Naive thymus-derived CD4-positive, alpha-beta T cell (primary cell): ENCODE results near the gene PPP2R5B. TPM values are rescaled to one million over a fixed set of nuclear protein-coding genes. Genes with fewer than 3 reads are reported as not detected.

Source experiments
- ATAC-seq: fragments of 150-1000 bp; cut with Tn5 transposase; 2 replicates; pipeline ENCODE4 v1.10.0; 2021; ENCODE audit warnings: mild to moderate bottlenecking, moderate library complexity
- CTCF ChIA-PET: fragments of 350-600 bp; sonication (Branson Sonifier 250); formaldehyde crosslinking; loops from one replicate; lab custom pipeline; 2021; ENCODE audit warnings: antibody characterized with exemption; lab: Charles Lee
- POLR2A ChIA-PET: fragments of 350-600 bp; sonication (Branson Sonifier 250); formaldehyde crosslinking; loops from one replicate; lab custom pipeline; 2021; ENCODE audit warnings: antibody characterized with exemption, inconsistent platforms; lab: Charles Lee
- DNase-seq, 9 donors: peaks; one replicate each; pipeline versions ENCODE4 v3.0.0 to v3.0.0-alpha.2; 2020 to 2022; ENCODE audit warnings: mixed read lengths in 1 of 9
- H3K27ac ChIP-seq: one replicate; pipeline ENCODE4 v1.7.0; 2013; ENCODE audit warnings: mild to moderate bottlenecking, low read depth, low read length, moderate library complexity
- H3K27me3 ChIP-seq, 2 donors: one replicate each; pipeline ENCODE4 v1.7.0; 2013; ENCODE audit warnings: low read length in 2 of 2, mild to moderate bottlenecking in 2 of 2, moderate library complexity in 2 of 2; ENCODE audit not compliant: control insufficient read depth in 2 of 2, insufficient read depth in 2 of 2
- H3K36me3 ChIP-seq, 3 experiments: 1 replicate in 2 of 3; 2 replicates in 1 of 3; pipeline ENCODE4 v1.7.0; 2013; ENCODE audit warnings: low read length in 3 of 3, mild to moderate bottlenecking in 3 of 3, moderate library complexity in 1 of 3; ENCODE audit not compliant: insufficient read depth in 3 of 3, control insufficient read depth in 2 of 3
- H3K4me1 ChIP-seq, 2 donors: one replicate each; pipeline ENCODE4 v1.7.0; 2013; ENCODE audit warnings: low read length in 2 of 2, mild to moderate bottlenecking in 2 of 2, moderate library complexity in 1 of 2; ENCODE audit not compliant: control insufficient read depth in 2 of 2, insufficient read depth in 2 of 2
- H3K4me3 ChIP-seq: 2 replicates; pipeline ENCODE4 v1.7.0; 2013; ENCODE audit warnings: mild to moderate bottlenecking, low read length
- H3K9me3 ChIP-seq, 3 experiments: 1 replicate in 2 of 3; 2 replicates in 1 of 3; pipeline ENCODE4 v1.7.0; 2013; ENCODE audit warnings: low read length in 3 of 3; ENCODE audit not compliant: control insufficient read depth in 2 of 3
- H3K27ac Mint-ChIP-seq, 9 donors: one replicate each; pipeline ENCODE4 v1.8.0; 2020 to 2022; ENCODE audit warnings: mixed read lengths in 9 of 9, mild to moderate bottlenecking in 8 of 9, moderate library complexity in 5 of 9, inconsistent platforms in 2 of 9
- H3K27me3 Mint-ChIP-seq, 5 donors: one replicate each; pipeline ENCODE4 v1.8.0; 2021 to 2022; ENCODE audit warnings: mixed read lengths in 5 of 5, mild to moderate bottlenecking in 1 of 5
- H3K36me3 Mint-ChIP-seq, 5 donors: one replicate each; pipeline ENCODE4 v1.8.0; 2020 to 2022; ENCODE audit warnings: mixed read lengths in 5 of 5, mild to moderate bottlenecking in 3 of 5, inconsistent platforms in 1 of 5
- H3K4me1 Mint-ChIP-seq, 7 donors: one replicate each; pipeline ENCODE4 v1.8.0; 2020 to 2022; ENCODE audit warnings: mixed read lengths in 7 of 7, mild to moderate bottlenecking in 3 of 7, inconsistent platforms in 1 of 7
- H3K4me3 Mint-ChIP-seq, 10 donors: one replicate each; pipeline ENCODE4 v1.8.0; 2020 to 2022; ENCODE audit warnings: mild to moderate bottlenecking in 10 of 10, mixed read lengths in 10 of 10, moderate library complexity in 6 of 10, inconsistent platforms in 2 of 10
- H3K9me3 Mint-ChIP-seq, 11 donors: one replicate each; pipeline ENCODE4 v1.8.0; 2020 to 2022; ENCODE audit warnings: mixed read lengths in 11 of 11, mild to moderate bottlenecking in 4 of 11, inconsistent platforms in 1 of 11, moderate library complexity in 1 of 11
- intact Hi-C, 2 donors: fragments of 100-400 bp; cut with micrococcal nuclease; formaldehyde crosslinking; loops; one replicate each; pipeline ENCODE4 v1.15.1; 2023
- polyA plus RNA-seq, 2 donors: library from polyadenylated mRNA; unstranded; fragments of 300-500 nt; fragmentation: Illumina TruSeq; gene quantifications; one replicate each; pipeline ENCODE4 v1.2.3, GENCODE V29; 2021
- total RNA-seq, 6 experiments: library from RNA in 5 of 6; stranded (reverse) in 5 of 6; gene quantifications; 1 replicate in 5 of 6; 2 replicates in 1 of 6; pipeline ENCODE4 v1.2.3 and lab custom pipeline; 2021 to 2026

Gene PPP2R5B
- total and polyA plus RNA-seq, 7 experiments from 2014 or later: 4.5 to 19.1 (median 13.1) TPM

GRCh38 chr11:64880240-64881001, 44.1 kb upstream of the PPP2R5B start:
- Mint-ChIP-seq H3K9me3 (peaks cover 0 to 3% (median 0%) of the 10 kb centered on the region in 11 donors), H3K4me3 (peak overlapping the region; percentile 90 to 99 (median 97)), H3K27me3 (no peaks in the 10 kb centered on the region), H3K4me1 (peaks cover 43 to 58% (median 52%) of the 10 kb centered on the region in 7 donors), H3K27ac (peak overlapping the region; percentile 88 to 98 (median 94)), H3K36me3 (peaks cover 0 to 20% (median 11%) of the 10 kb centered on the region in 5 donors)
- intact Hi-C loops: no loop called here
- H3K4me3 ChIP-seq: peak overlapping the region; percentile 54
- ChIA-PET POLR2A (interaction anchor here (1.1 to 26.0 kb wide), 7 partner anchors 8 to 237 kb away, joined by 3 to 1324 read pairs (median 4); partner anchors contain the start of genes CDC42BPG, RASGRP2 and ZNHIT2), CTCF (interaction anchor here (0.6 to 30.3 kb wide), 4 partner anchors 13 to 148 kb away, joined by 3 to 945 read pairs (median 4); partner anchors contain the start of gene CDC42BPG)
- DNase-seq: peak in 3 of 9 donors; percentile 34 to 48 (median 47)
- peaks cover 31 to 34% of the 10 kb centered on the region in 2 donors for H3K4me1 ChIP-seq
- no peaks in the 10 kb centered on the region for H3K27me3 ChIP-seq
- H3K9me3 ChIP-seq: no peaks in the 10 kb centered on the region
- ATAC-seq: no peak
- H3K36me3 ChIP-seq: peaks cover 0 to 7% (median 0%) of the 10 kb centered on the region in 3 experiments
- peak overlapping the region; percentile 81 for H3K27ac ChIP-seq

- Mint-ChIP-seq H3K27ac (peak overlapping the region in 8 of 9 donors; percentile 90 to 98 (median 94)), H3K36me3 (peaks cover 0 to 12% (median 3%) of the 10 kb centered on the region in 5 donors), H3K4me1 (peaks cover 41 to 56% (median 50%) of the 10 kb centered on the region in 7 donors), H3K9me3 (peaks cover 0 to 3% (median 0%) of the 10 kb centered on the region in 11 donors), H3K27me3 (no peaks in the 10 kb centered on the region), H3K4me3 (peak overlapping the region in 8 of 10 donors; percentile 26 to 99 (median 80))
- H3K27me3 ChIP-seq: no peaks in the 10 kb centered on the region
- intact Hi-C loops: no loop called here
- CTCF ChIA-PET: interaction anchor here (0.6 to 30.3 kb wide), 5 partner anchors 12 to 381 kb away, joined by 3 to 945 read pairs (median 6); partner anchors contain the start of gene CDC42BPG
- no peaks in the 10 kb centered on the region for H3K9me3 ChIP-seq
- no peak overlapping the region for H3K27ac ChIP-seq
- DNase-seq (no peak), ATAC-seq (no peak)
- H3K36me3 ChIP-seq: peaks cover 0 to 7% (median 0%) of the 10 kb centered on the region in 3 experiments
- no peak overlapping the region for H3K4me3 ChIP-seq
- H3K4me1 ChIP-seq: peaks cover 30 to 32% of the 10 kb centered on the region in 2 donors
- POLR2A ChIA-PET: interaction anchor here (0.7 to 26.0 kb wide), 7 partner anchors 9 to 240 kb away, joined by 3 to 1324 read pairs (median 4); partner anchors contain the start of genes CDC42BPG, FAU, MRPL49 and RASGRP2
Measured at GRCh38 chr11:64881476-64881875, 43.0 kb upstream of the PPP2R5B start.

DNA sequence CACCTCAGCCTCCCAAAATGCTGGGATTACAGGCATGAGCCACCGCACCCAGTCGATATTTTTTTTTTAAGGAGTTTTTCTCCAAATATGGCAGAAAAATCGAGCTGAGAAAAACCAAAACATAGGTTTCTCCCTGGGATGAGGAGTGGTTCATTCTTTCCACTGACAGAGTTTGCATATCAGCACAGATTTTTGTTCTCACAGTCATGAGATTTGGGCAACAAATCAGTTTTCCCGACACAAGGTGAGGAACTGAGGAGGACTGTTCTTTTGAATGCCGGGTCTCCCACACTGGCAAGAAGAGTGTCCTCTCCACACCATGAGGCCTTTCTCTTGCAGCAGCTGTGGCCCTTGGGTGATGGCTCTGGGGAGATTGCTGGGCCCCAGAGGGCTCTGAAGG, 42.2 kb upstream of the PPP2R5B start:
- Histone ChIP-seq H3K4me3 (no peak overlapping the region), H3K9me3 (no peaks in the 10 kb centered on the region), H3K36me3 (peaks cover 0 to 7% (median 0%) of the 10 kb centered on the region in 3 experiments), H3K27me3 (no peaks in the 10 kb centered on the region), H3K4me1 (peaks cover 32% of the 10 kb centered on the region in 2 donors), H3K27ac (no peak overlapping the region)
- no peak for DNase-seq
- intact Hi-C loops: no loop called here
- ChIA-PET POLR2A (interaction anchor here (0.7 to 26.0 kb wide), 4 partner anchors 9 to 240 kb away, joined by 3 to 1324 read pairs (median 48); partner anchors contain the start of genes CDC42BPG, FAU, MRPL49 and SF1), CTCF (interaction anchor here (0.6 to 30.3 kb wide), 3 partner anchors 26 to 42 kb away, joined by 3 to 945 read pairs (median 3); partner anchors contain the start of genes CDC42BPG and PPP2R5B)
- no peak for ATAC-seq
- peaks cover 37 to 50% (median 45%) of the 10 kb centered on the region in 7 donors for H3K4me1 Mint-ChIP-seq
- H3K27ac Mint-ChIP-seq: peak overlapping the region in 2 of 9 donors; percentile 4 to 43
- no peaks in the 10 kb centered on the region for H3K27me3 Mint-ChIP-seq
- H3K9me3 Mint-ChIP-seq: peaks cover 0 to 3% (median 0%) of the 10 kb centered on the region in 11 donors
- H3K36me3 Mint-ChIP-seq: peaks cover 0 to 5% (median 0%) of the 10 kb centered on the region in 5 donors
- no peak overlapping the region for H3K4me3 Mint-ChIP-seq

DNA sequence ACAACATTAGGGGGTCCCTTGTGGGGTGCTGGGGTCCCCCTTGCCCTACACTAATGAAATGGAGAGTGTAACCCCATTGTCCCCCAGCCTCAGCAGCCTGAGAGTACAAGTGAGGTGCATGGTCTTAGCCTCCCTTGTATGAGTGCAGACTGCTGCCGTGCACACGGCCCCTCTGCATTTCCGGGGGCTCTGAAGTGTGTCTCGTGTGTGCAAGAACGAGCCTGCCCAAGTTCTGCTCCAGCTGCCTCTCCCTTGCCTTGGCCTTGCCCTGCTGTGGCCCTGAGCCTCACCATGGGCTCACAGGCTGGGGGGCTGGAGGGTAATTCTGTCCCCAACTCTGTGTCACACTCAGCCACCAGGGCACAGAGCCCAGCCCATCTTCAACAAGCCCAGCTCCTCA, 40.9 kb upstream of the PPP2R5B start:
- H3K4me1 ChIP-seq: peaks cover 38 to 44% of the 10 kb centered on the region in 2 donors
- Mint-ChIP-seq H3K4me1 (peaks cover 44 to 61% (median 55%) of the 10 kb centered on the region in 7 donors), H3K27me3 (no peaks in the 10 kb centered on the region), H3K4me3 (no peak overlapping the region), H3K27ac (peak overlapping the region in 4 of 9 donors; percentile 46 to 70 (median 59)), H3K36me3 (no peaks in the 10 kb centered on the region), H3K9me3 (no peaks in the 10 kb centered on the region)
- no peaks in the 10 kb centered on the region for H3K27me3 ChIP-seq
- ChIA-PET POLR2A (interaction anchor here (1.3 to 26.0 kb wide), 2 partner anchors 27 to 105 kb away, joined by 4 to 1324 read pairs; partner anchors contain the start of genes CDC42BPG and SF1), CTCF (interaction anchor here (30.3 kb wide), 1 partner anchor 27 kb away, joined by 945 read pairs; the partner anchor contains the start of gene CDC42BPG)
- ATAC-seq: no peak
- DNase-seq: no peak
- no peaks in the 10 kb centered on the region for H3K36me3 ChIP-seq
- H3K4me3 ChIP-seq: no peak overlapping the region
- H3K27ac ChIP-seq: no peak overlapping the region
- intact Hi-C loops: no loop called here
- H3K9me3 ChIP-seq: no peaks in the 10 kb centered on the region

- DNase-seq: no peak
- H3K9me3 ChIP-seq: no peaks in the 10 kb centered on the region
- H3K9me3 Mint-ChIP-seq: no peaks in the 10 kb centered on the region
- no peak overlapping the region for H3K4me3 ChIP-seq
- no peak for ATAC-seq
- no peaks in the 10 kb centered on the region for H3K36me3 Mint-ChIP-seq
- no peaks in the 10 kb centered on the region for H3K36me3 ChIP-seq
- no peak overlapping the region for H3K27ac ChIP-seq
- H3K27me3 ChIP-seq: no peaks in the 10 kb centered on the region
- peak overlapping the region in 2 of 10 donors; percentile 3 to 14 for H3K4me3 Mint-ChIP-seq
- intact Hi-C loops: no loop called here
- H3K27ac Mint-ChIP-seq: peak overlapping the region in 7 of 9 donors; percentile 19 to 70 (median 46)
- H3K27me3 Mint-ChIP-seq: no peaks in the 10 kb centered on the region
- POLR2A ChIA-PET: interaction anchor here (26.0 kb wide), 1 partner anchor 28 kb away, joined by 1324 read pairs; the partner anchor contains the start of gene CDC42BPG
- peaks cover 44 to 58% (median 53%) of the 10 kb centered on the region in 7 donors for H3K4me1 Mint-ChIP-seq
- CTCF ChIA-PET: interaction anchor here (1.1 to 30.3 kb wide), 2 partner anchors 9 to 28 kb away, joined by 3 to 945 read pairs; partner anchors contain the start of gene CDC42BPG
- H3K4me1 ChIP-seq: peaks cover 37 to 43% of the 10 kb centered on the region in 2 donors
Measured at GRCh38 chr11:64884019-64884418, 40.5 kb upstream of the PPP2R5B start.
